ENCODE data around the gene SCD5.

Gene SCD5

GRCh38 chr4:82688091-82688795 is 110.4 kb downstream of the SCD5 start:
- H2AFZ ChIP-seq (ENCODE audit: low read length): no peak overlapping the region
- TF ChIP-seq EZH2 (IDR thresholded peaks at IDR 0.05; ENCODE audit: borderline replicate concordance, low read length): no peak
- TF ChIP-seq CTCF (IDR thresholded peaks at IDR 0.05; ENCODE audit: low read length): no peak

GRCh38 chr4:82687531-82687930 is 111.1 kb downstream of the SCD5 start:
- no peaks in the 10 kb centered on the region for H3K27me3 ChIP-seq (ENCODE audit: insufficient read depth, low read length)
- H3K9me3 ChIP-seq (ENCODE audit: low read length): no peaks in the 10 kb centered on the region
- TF ChIP-seq EZH2 (IDR thresholded peaks at IDR 0.05; ENCODE audit: borderline replicate concordance, low read length) (no peak), CTCF (IDR thresholded peaks at IDR 0.05; ENCODE audit: low read length) (no peak)
- H3K4me2 ChIP-seq (ENCODE audit: low read length): no peak overlapping the region
- no peaks in the 10 kb centered on the region for H3K4me1 ChIP-seq (ENCODE audit: insufficient read depth, low read length, severe bottlenecking)
- no peaks in the 10 kb centered on the region for H3K36me3 ChIP-seq (ENCODE audit: insufficient read depth, low read length)
- no peak overlapping the region for H2AFZ ChIP-seq (ENCODE audit: low read length)
- H3K9me2 ChIP-seq (ENCODE audit: low read depth, low read length): no peaks in the 10 kb centered on the region
- H3K79me2 ChIP-seq (ENCODE audit: insufficient read depth, low read length): no peaks in the 10 kb centered on the region
- H3K27ac ChIP-seq (ENCODE audit: low read depth, low read length, poor library complexity, severe bottlenecking): no peak overlapping the region
- H4K20me1 ChIP-seq (ENCODE audit: insufficient read depth, low read length): no peaks in the 10 kb centered on the region
- H3K9ac ChIP-seq (ENCODE audit: low read length): no peak overlapping the region
- no peak overlapping the region for H3K4me3 ChIP-seq (ENCODE audit: low read depth, low read length, poor library complexity, severe bottlenecking)
- no peaks in the 10 kb centered on the region for H3F3A ChIP-seq (ENCODE audit: insufficient read depth, low read length)

More at GRCh38 chr4:82688091-82688795, 110.4 kb downstream of the SCD5 start:
- H3K9me3 ChIP-seq (ENCODE audit: low read length): no peaks in the 10 kb centered on the region
- no peak overlapping the region for H3K4me3 ChIP-seq (ENCODE audit: low read depth, low read length, poor library complexity, severe bottlenecking)
- H3F3A ChIP-seq (ENCODE audit: insufficient read depth, low read length): no peaks in the 10 kb centered on the region
- H3K4me1 ChIP-seq (ENCODE audit: insufficient read depth, low read length, severe bottlenecking): no peaks in the 10 kb centered on the region
- no peaks in the 10 kb centered on the region for H4K20me1 ChIP-seq (ENCODE audit: insufficient read depth, low read length)
- peaks cover 5% of the 10 kb centered on the region; the same call in 1 of the 2 replicates for H3K27me3 ChIP-seq (ENCODE audit: insufficient read depth, low read length)
- no peak overlapping the region for H3K27ac ChIP-seq (ENCODE audit: low read depth, low read length, poor library complexity, severe bottlenecking)
- no peaks in the 10 kb centered on the region for H3K9me2 ChIP-seq (ENCODE audit: low read depth, low read length)
- H3K4me2 ChIP-seq (ENCODE audit: low read length): no peak overlapping the region
- H3K36me3 ChIP-seq (ENCODE audit: insufficient read depth, low read length): no peaks in the 10 kb centered on the region
- H3K9ac ChIP-seq (ENCODE audit: low read length): no peak overlapping the region
- no peaks in the 10 kb centered on the region for H3K79me2 ChIP-seq (ENCODE audit: insufficient read depth, low read length)

- no peaks in the 10 kb centered on the region for H3K9me3 ChIP-seq (ENCODE audit: low read length)
- H2AFZ ChIP-seq (ENCODE audit: low read length): no peak overlapping the region
- no peaks in the 10 kb centered on the region for H3K79me2 ChIP-seq (ENCODE audit: insufficient read depth, low read length)
- no peak overlapping the region for H3K9ac ChIP-seq (ENCODE audit: low read length)
- no peaks in the 10 kb centered on the region for H3K4me1 ChIP-seq (ENCODE audit: insufficient read depth, low read length, severe bottlenecking)
- no peak for TF ChIP-seq EZH2 (IDR thresholded peaks at IDR 0.05; ENCODE audit: borderline replicate concordance, low read length)
- no peak overlapping the region for H3K4me2 ChIP-seq (ENCODE audit: low read length)
- H3K27me3 ChIP-seq (ENCODE audit: insufficient read depth, low read length): no peaks in the 10 kb centered on the region
- no peaks in the 10 kb centered on the region for H3F3A ChIP-seq (ENCODE audit: insufficient read depth, low read length)
- H3K9me2 ChIP-seq (ENCODE audit: low read depth, low read length): no peaks in the 10 kb centered on the region
- H4K20me1 ChIP-seq (ENCODE audit: insufficient read depth, low read length): no peaks in the 10 kb centered on the region
- H3K4me3 ChIP-seq (ENCODE audit: low read depth, low read length, poor library complexity, severe bottlenecking): no peak overlapping the region
- no peak overlapping the region for H3K27ac ChIP-seq (ENCODE audit: low read depth, low read length, poor library complexity, severe bottlenecking)
- no peaks in the 10 kb centered on the region for H3K36me3 ChIP-seq (ENCODE audit: insufficient read depth, low read length)
Measured at GRCh38 chr4:82681754-82682153, 116.8 kb downstream of the SCD5 start.

GRCh38 chr4:82680834-82681233 is 117.8 kb downstream of the SCD5 start:
- Histone ChIP-seq H3K36me3 (ENCODE audit: insufficient read depth, low read length) (no peaks in the 10 kb centered on the region), H3K4me3 (ENCODE audit: low read depth, low read length, poor library complexity, severe bottlenecking) (no peak overlapping the region), H3K9me3 (ENCODE audit: low read length) (no peaks in the 10 kb centered on the region), H3K4me1 (ENCODE audit: insufficient read depth, low read length, severe bottlenecking) (no peaks in the 10 kb centered on the region), H3K9ac (ENCODE audit: low read length) (no peak overlapping the region), H3F3A (ENCODE audit: insufficient read depth, low read length) (no peaks in the 10 kb centered on the region), H3K79me2 (ENCODE audit: insufficient read depth, low read length) (no peaks in the 10 kb centered on the region), H3K9me2 (ENCODE audit: low read depth, low read length) (no peaks in the 10 kb centered on the region), H3K27me3 (ENCODE audit: insufficient read depth, low read length) (no peaks in the 10 kb centered on the region), H2AFZ (ENCODE audit: low read length) (no peak overlapping the region), H3K27ac (ENCODE audit: low read depth, low read length, poor library complexity, severe bottlenecking) (no peak overlapping the region), H4K20me1 (ENCODE audit: insufficient read depth, low read length) (no peaks in the 10 kb centered on the region), H3K4me2 (ENCODE audit: low read length) (no peak overlapping the region)
- TF ChIP-seq CTCF (IDR thresholded peaks at IDR 0.05; ENCODE audit: low read length): no peak
- TF ChIP-seq EZH2 (IDR thresholded peaks at IDR 0.05; ENCODE audit: borderline replicate concordance, low read length): no peak
